Muscle layer of colon (tissue), 2 donors: ENCODE data around the gene COL5A1.

Experiments used
- H3K27ac ChIP-seq: one replicate; pipeline ENCODE4 v1.7.0; 2013; ENCODE audit warnings: low read depth, mild to moderate bottlenecking, low read length, moderate library complexity
- H3K27me3 ChIP-seq, 2 donors: one replicate each; pipeline ENCODE4 v1.7.0; 2013; ENCODE audit warnings: low read length in 2 of 2, mild to moderate bottlenecking in 2 of 2; ENCODE audit not compliant: insufficient read depth in 2 of 2, control insufficient read depth in 1 of 2
- H3K36me3 ChIP-seq: one replicate; pipeline ENCODE4 v1.7.0; 2013; ENCODE audit warnings: mild to moderate bottlenecking, low read length; ENCODE audit not compliant: insufficient read depth
- H3K4me1 ChIP-seq: one replicate; pipeline ENCODE4 v1.7.0; 2013; ENCODE audit warnings: mild to moderate bottlenecking, low read length; ENCODE audit not compliant: insufficient read depth
- H3K4me3 ChIP-seq, 2 donors: one replicate each; pipeline ENCODE4 v1.7.0; 2013; ENCODE audit warnings: low read length in 2 of 2, low read depth in 1 of 2, mild to moderate bottlenecking in 1 of 2, moderate library complexity in 1 of 2
- H3K9ac ChIP-seq: one replicate; pipeline ENCODE4 v1.7.0; 2013; ENCODE audit warnings: low read length
- H3K9me3 ChIP-seq: one replicate; pipeline ENCODE4 v1.7.0; 2013; ENCODE audit warnings: mild to moderate bottlenecking, low read length
- donor health status: abdominal sarcoma.
- donor health status: Adenocarcinoma of cecum.

The COL5A1 gene

DNA sequence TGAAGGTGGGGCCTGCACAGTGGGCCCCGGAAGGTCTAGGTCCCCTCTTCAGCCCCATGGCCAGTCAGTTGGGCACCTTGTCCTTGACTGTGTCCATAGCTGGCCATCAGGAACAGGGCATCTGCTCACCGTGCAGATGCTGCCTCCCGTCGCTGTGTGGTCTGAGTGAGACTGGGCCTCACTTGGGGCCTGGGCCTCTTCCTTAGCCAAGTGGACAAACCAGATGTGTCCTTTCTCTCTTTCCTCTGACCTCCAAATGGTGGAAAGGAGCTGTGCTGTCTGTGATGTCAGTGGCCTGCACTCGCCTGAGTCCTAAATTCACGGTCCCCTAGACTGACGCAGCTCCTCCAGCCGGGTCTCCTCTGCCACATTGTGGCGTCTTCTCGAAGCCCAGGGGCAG, 114.5 kb downstream of the COL5A1 start:
- no peaks in the 10 kb centered on the region for H3K4me1 ChIP-seq
- H3K9me3 ChIP-seq: no peaks in the 10 kb centered on the region
- peaks cover 52% of the 10 kb centered on the region for H3K36me3 ChIP-seq
- H3K27me3 ChIP-seq: no peaks in the 10 kb centered on the region
- no peak overlapping the region for H3K4me3 ChIP-seq
- H3K9ac ChIP-seq: no peak overlapping the region
- no peak overlapping the region for H3K27ac ChIP-seq

DNA sequence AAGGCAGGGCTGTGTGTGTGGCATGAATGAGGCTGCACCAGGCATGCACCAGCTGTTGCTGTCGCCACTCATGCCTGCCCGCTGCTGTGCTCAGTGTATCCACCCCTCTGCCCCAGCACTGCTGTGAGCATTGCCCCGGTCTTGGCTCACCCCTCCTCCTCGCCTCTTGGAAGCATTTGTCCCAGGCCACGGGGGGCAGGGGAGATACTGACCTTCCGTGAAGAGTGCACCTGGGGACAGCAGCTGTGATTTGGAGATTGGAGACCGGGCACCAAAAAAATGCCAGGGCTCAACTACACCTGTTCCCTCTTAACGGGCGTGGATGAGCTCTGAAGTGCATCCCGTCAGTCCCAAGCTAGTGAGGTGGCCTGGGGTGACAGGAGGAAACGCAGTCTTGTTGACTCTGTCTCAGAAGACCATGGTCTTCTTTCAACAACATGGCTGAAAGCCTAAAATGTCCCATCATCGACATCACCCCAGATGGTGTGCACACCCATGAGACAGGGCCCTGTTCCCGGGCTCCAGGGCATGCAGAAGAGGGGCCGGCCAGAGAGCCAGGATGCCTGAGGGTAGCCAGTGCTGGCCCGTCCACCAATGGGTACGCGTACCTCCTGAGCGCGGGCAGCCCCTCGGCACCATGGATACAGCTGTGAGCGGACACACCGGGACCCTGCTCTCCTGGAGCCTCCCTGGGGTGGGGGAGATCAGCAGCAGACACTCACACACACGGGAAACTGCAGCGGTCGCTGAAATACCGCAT, 115.8 kb downstream of the COL5A1 start:
- no peaks in the 10 kb centered on the region for H3K4me1 ChIP-seq
- no peak overlapping the region for H3K27ac ChIP-seq
- H3K9me3 ChIP-seq: no peaks in the 10 kb centered on the region
- H3K36me3 ChIP-seq: peaks cover 59% of the 10 kb centered on the region
- H3K4me3 ChIP-seq: no peak overlapping the region
- H3K9ac ChIP-seq: no peak overlapping the region
- H3K27me3 ChIP-seq: no peaks in the 10 kb centered on the region

DNA sequence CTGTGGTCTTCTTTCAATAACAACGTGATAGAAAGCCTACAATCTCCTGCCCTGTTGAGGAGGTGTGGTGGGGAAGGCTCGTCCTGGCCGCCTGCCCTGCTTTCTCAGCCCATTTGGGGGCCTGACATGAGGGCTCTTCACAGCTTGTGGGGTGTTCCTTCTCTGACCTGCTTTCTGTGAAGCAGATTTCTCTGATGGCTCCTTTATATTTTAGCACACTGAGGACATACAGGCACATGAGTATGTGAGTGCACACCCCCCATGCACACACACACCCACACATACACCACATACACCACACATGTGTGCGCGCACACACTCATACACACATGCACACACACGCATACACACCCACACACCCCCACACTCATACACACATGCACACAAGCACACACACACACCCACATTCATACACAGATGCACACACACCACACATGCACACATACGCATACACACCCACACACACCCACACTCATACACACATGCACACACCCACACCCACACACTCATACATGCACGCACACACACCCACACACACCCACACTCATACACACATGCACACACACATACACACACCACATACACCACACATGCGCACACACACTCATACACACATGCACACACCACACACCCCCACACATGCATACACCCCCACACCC, 117.5 kb downstream of the COL5A1 start:
- no peaks in the 10 kb centered on the region for H3K27me3 ChIP-seq
- no peak overlapping the region for H3K4me3 ChIP-seq
- H3K4me1 ChIP-seq: no peaks in the 10 kb centered on the region
- H3K36me3 ChIP-seq: peaks cover 63% of the 10 kb centered on the region
- H3K27ac ChIP-seq: no peak overlapping the region
- no peak overlapping the region for H3K9ac ChIP-seq
- no peaks in the 10 kb centered on the region for H3K9me3 ChIP-seq

DNA sequence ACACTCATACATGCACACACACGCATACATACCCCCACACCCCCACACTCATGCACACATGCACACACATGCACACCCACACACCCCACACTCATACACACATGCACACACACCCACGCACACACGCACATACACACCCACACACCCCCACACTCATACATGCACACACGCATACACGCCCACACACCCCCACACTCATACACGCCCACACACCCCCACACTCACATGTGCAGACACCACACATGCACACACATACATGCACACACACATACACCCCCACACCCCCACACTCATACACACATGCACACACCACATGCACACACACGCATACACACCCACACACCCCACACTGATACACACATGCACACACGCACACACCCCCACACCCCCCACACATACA, 118.3 kb downstream of the COL5A1 start:
- Histone ChIP-seq H3K27ac (no peak overlapping the region), H3K4me3 (no peak overlapping the region)

DNA sequence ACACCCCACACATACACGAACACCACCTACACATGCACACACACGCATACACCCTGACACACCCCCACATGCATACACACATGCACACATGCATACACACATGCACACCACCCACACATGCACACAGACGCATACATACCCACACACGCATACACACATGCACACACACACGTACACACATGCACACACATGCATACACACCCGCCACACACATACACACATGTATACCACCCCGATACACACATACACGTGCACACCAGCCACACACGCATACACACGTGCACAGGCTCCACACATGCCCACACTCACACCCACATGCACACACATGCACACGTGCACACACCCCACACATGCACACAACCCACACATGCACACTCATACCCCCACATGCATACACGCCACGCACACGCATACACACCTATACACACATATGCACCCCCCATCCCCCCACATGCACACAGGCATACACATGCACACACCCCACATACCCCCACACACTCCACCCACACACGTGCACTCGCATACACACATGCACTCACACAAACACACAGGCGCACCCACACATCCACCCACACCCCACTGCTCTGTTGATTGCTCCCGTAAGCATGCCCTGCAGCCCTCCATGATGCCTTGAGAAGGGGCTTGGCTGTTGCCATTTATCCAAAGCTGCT, 119.3 kb downstream of the COL5A1 start:
- no peaks in the 10 kb centered on the region for H3K9me3 ChIP-seq
- no peak overlapping the region for H3K9ac ChIP-seq
- H3K4me3 ChIP-seq: no peak overlapping the region
- H3K36me3 ChIP-seq: peaks cover 68% of the 10 kb centered on the region
- no peak overlapping the region for H3K27ac ChIP-seq
- H3K27me3 ChIP-seq: no peaks in the 10 kb centered on the region
- H3K4me1 ChIP-seq: no peaks in the 10 kb centered on the region

More for the DNA sequence above, 118.3 kb downstream of the COL5A1 start:
- Histone ChIP-seq H3K9me3 (no peaks in the 10 kb centered on the region), H3K27me3 (no peaks in the 10 kb centered on the region), H3K4me1 (no peaks in the 10 kb centered on the region), H3K9ac (no peak overlapping the region), H3K36me3 (peaks cover 63% of the 10 kb centered on the region)

DNA sequence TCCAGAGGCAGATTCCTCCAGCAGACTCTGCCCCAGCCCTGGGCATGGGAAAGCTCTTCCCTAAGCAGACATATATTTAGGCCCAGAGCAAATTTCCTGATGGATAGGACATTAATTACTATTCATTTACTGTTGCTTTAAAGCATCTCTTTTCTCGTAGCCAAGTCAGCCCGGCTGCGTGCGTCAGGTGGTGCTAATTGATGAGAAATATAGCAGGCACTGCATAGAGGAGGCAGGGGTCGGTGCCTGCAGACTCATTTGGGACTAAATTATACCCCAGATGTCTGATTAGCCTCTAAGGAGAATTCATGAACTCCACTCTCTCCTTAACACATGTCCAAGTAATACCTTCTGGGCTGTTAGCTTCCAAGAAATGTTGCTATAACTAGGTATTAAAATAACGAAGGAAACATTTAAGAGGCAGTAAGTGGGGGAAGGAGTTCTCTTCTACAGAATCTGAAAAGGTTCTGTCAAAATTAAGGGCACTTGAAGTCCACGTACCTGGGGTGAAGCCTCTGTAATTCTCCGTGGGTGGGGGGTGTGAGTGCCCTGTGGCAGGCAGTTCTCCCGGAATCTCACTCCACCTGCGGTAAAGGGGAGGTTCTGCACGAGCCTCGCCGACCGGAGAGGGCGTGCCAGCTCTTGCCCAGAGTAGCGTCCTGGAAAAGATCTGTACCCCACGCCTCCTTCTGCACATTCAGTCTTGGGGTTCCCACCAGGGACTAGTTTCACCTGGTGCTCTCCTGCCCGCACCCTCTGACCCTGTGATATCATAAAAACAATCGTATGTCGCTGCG, 123.1 kb downstream of the COL5A1 start:
- Histone ChIP-seq H3K4me1 (no peaks in the 10 kb centered on the region), H3K36me3 (peaks cover 71% of the 10 kb centered on the region), H3K27me3 (no peaks in the 10 kb centered on the region), H3K27ac (no peak overlapping the region), H3K9me3 (no peaks in the 10 kb centered on the region), H3K9ac (no peak overlapping the region), H3K4me3 (no peak overlapping the region)

DNA sequence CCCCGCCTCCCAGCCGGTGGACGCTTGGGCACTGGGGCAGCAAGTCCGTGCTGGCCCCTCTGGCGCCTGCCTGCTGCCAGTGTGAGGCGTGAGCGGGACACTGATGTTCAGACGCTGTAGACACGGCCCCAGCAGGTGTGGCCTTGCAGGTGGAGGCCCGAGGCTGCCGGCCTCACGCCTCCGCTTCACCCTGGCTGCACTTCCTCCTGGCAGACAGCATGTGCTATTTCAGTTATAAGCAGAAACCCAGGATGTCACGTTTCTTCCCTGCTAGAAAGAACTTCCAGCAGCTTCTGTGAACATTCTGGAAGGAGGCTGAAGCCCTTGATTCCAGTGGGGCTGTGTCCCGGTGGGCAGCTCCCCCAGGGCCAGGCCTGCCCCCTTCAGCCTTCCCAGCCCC, 124.2 kb downstream of the COL5A1 start:
- Histone ChIP-seq H3K9ac (no peak overlapping the region), H3K36me3 (peaks cover 60% of the 10 kb centered on the region), H3K4me1 (no peaks in the 10 kb centered on the region), H3K9me3 (no peaks in the 10 kb centered on the region), H3K27me3 (no peaks in the 10 kb centered on the region), H3K27ac (no peak overlapping the region), H3K4me3 (no peak overlapping the region)

DNA sequence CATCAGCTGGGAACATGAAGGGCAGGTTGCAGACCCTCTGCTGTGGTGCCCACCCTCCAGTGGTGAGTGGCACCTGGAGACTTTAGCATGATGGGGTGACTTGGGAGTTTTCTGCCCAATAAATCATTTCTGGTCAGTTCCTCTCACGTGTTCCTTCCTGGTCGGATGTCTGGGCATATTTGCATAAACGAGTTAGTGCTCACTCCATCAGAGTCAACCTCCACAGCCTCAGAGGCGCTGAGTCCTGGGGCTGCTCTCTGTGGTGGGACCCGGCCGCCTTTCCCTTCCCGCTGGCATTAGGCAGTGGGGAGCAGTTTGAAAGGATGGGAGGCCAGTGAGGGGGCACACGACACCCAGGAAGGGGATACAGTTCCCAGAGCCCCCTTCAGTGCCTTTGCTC, 125.0 kb downstream of the COL5A1 start:
- Histone ChIP-seq H3K36me3 (peaks cover 52% of the 10 kb centered on the region), H3K4me3 (no peak overlapping the region), H3K9me3 (no peaks in the 10 kb centered on the region), H3K27me3 (no peaks in the 10 kb centered on the region), H3K9ac (no peak overlapping the region), H3K4me1 (no peaks in the 10 kb centered on the region), H3K27ac (no peak overlapping the region)

DNA sequence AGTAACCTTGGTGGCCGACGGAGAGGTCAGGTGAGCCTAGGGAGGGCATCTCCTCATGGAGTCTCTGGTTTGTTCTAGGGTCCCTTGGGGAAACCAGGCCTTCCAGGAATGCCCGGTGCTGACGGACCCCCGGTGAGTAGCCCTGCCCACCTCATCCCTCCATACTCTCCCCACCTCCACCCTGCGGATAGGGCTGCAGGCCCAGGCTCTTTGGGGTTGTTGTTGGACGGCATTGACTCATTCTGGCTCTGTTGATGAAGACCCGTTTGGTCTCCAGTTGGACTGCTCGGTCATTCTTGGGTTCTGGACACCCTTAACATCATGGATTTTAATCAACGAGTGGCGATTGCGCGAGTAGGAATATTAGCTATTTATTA, 126.7 kb downstream of the COL5A1 start:
- Histone ChIP-seq H3K9ac (no peak overlapping the region), H3K27ac (no peak overlapping the region), H3K4me1 (no peaks in the 10 kb centered on the region), H3K27me3 (no peaks in the 10 kb centered on the region), H3K36me3 (peaks cover 46% of the 10 kb centered on the region), H3K4me3 (no peak overlapping the region), H3K9me3 (no peaks in the 10 kb centered on the region)

DNA sequence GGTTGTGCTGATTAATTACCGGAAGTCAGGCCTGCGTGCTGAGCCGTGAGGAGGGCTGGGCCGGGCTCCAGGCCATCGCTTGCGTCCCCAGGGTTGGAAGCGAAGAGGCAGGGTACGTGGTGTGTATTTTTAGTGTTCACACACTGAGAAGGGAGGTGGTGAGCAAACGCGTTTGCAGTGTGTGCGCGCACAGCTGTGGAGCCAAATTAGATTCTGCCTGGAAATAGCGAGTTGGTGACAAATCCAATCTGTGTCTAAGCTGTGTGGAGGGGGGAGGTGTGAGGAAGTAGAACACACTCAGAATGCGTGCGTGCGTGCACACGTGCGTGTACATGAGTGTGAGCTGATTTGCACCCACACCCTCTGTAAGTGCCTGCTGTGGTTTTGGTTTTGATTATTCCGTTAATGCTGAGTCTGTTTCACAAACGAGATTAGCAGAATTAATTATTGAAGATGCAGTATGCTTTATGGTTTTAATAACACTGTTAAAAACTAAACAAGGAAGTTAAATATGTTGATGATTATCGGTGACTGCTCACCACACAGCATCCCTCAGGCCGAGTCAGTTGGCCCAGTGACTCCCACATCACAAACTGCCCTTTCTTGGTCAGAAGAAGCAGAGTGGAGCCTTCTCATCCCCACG, 127.2 kb downstream of the COL5A1 start:
- no peak overlapping the region for H3K4me3 ChIP-seq
- H3K9ac ChIP-seq: no peak overlapping the region
- peaks cover 46% of the 10 kb centered on the region for H3K36me3 ChIP-seq
- no peaks in the 10 kb centered on the region for H3K4me1 ChIP-seq
- H3K27me3 ChIP-seq: no peaks in the 10 kb centered on the region
- no peaks in the 10 kb centered on the region for H3K9me3 ChIP-seq
- no peak overlapping the region for H3K27ac ChIP-seq
